Left colon (tissue), 2 donors: ENCODE results near the gene OR5H2. TPM values are rescaled to one million over a fixed set of nuclear protein-coding genes. Genes with fewer than 3 reads are reported as not detected.
A peak's percentile ranks its signal among the peaks of the same experiment; 100 is the strongest.

ENCODE experiments used
- ATAC-seq: fragments of 200-7000 bp; cut with Tn5 transposase; one replicate; pipeline ENCODE4 v1.9.1; 2020; ENCODE audit warnings: mild to moderate bottlenecking, moderate library complexity
- DNase-seq, 2 donors: peaks; one replicate each; pipeline ENCODE4 v3.0.0-alpha.2; 2020
- intact Hi-C, 2 donors: fragments of 100-400 bp; cut with DNase I in 1 of 2; cut with micrococcal nuclease in 1 of 2; formaldehyde crosslinking; loops; one replicate each; pipeline versions ENCODE4 v1.11.2 to v1.14.0; 2022; cut with DNase I, micrococcal nuclease
- total RNA-seq, 2 donors: library from RNA; stranded (reverse); fragmentation: NEBNext Ultra II Directional; extraction: Animal tissue kit (Norgen Biotek cat#: 25700); gene quantifications; one replicate each; pipeline ENCODE4 v1.2.1, GENCODE V29; 2021
- donor health status: DM: no; HTN: no; CAD: no.
- donor health status: DM: yes; HTN: yes; CAD: no.

OR5H2 gene
- total RNA-seq, 2 donors from 2014 or later, result not detected

- DNase-seq, result no peak
- intact Hi-C loops, result no loop called here
- no peak for ATAC-seq
These were observed 44.6 kb downstream of the OR5H2 start for GRCh38 chr3:98326945-98327344.

GRCh38 chr3:98328933-98329332 is 46.6 kb downstream of the OR5H2 start:
- DNase-seq (no peak), ATAC-seq (no peak)
- intact Hi-C loops, result no loop called here

GRCh38 chr3:98329392-98330124 is 47.3 kb downstream of the OR5H2 start:
- intact Hi-C loops, result loop anchor here in 1 of 2 donors (5.0 kb wide), 1 partner anchor 287 kb away; no protein-coding TSS in a partner anchor
- peak; percentile 49 for ATAC-seq

DNA sequence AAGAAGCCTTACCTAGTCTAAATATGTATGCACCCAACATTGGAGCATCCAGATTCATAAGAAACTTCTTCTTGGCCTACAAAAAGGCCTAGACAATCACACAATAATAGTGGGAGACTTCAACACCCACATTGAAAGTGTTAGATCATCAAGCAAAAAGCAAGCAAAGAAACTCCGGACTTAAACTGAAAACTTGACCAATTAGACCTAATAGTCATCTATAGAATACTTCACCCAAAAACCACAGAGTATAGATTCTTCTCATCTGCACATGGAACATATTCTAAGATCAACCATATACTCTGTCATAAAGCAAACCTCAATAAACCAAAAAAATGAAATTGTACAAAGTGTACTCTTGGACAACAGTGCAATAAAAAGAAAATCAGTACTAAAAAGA is 49.0 kb downstream of the OR5H2 start:
- ATAC-seq (no peak), DNase-seq (no peak)
- intact Hi-C loops, result loop anchor here in 1 of 2 donors (5.0 kb wide), 1 partner anchor 289 kb away; no protein-coding TSS in a partner anchor

More at GRCh38 chr3:98329392-98330124, 47.3 kb downstream of the OR5H2 start:
- peak in 1 of 2 donors; percentile 32 for DNase-seq

Other genes with a start within 250 kb of the OR5H2 start
- not detected for gene GABRR3, start 247.2 kb upstream of the OR5H2 start, total RNA-seq
- not detected for gene OR5AC2, start 195.3 kb upstream of the OR5H2 start, total RNA-seq
- gene OR5H1, start 151.8 kb upstream of the OR5H2 start, total RNA-seq, result not detected
- not detected for gene OR5H14, start 135.0 kb upstream of the OR5H2 start, total RNA-seq
- gene OR5H15, start 115.8 kb upstream of the OR5H2 start, total RNA-seq, result not detected
- not detected for gene OR5H6, start 18.3 kb upstream of the OR5H2 start, total RNA-seq
- not detected for gene OR5K4, start 71.3 kb downstream of the OR5H2 start, total RNA-seq
- not detected for gene OR5K3, start 108.2 kb downstream of the OR5H2 start, total RNA-seq
- gene OR5K1, start 180.7 kb downstream of the OR5H2 start, total RNA-seq, result not detected
- gene OR5K2, start 215.2 kb downstream of the OR5H2 start, total RNA-seq, result not detected
- gene CLDND1, start 240.4 kb downstream of the OR5H2 start, total RNA-seq, result 10 to 100 TPM; 47.5 to 70.9 TPM
- 1 to 10 TPM; 2.4 to 6.1 TPM for gene GPR15, start 249.5 kb downstream of the OR5H2 start, total RNA-seq